WTC11 (cell line): ENCODE measurements around the gene CNN2. TPM values are rescaled to one million over a fixed set of nuclear protein-coding genes. Genes with fewer than 3 reads are reported as not detected.

Experiments
- ATAC-seq: fragments of 200-7000 bp; cut with Tn5 transposase; 2 replicates; pipeline ENCODE4 v1.10.0; 2021; ENCODE audit warnings: mild to moderate bottlenecking, moderate library complexity
- CTCF ChIA-PET: fragments of 300-600 bp; sonication (Branson Sonifier 250); formaldehyde crosslinking; loops from one replicate; lab custom pipeline; 2021; ENCODE audit warnings: antibody characterized with exemption; lab: Charles Lee
- POLR2A ChIA-PET: fragments of 350-600 bp; sonication (Branson Sonifier 250); formaldehyde crosslinking; loops from one replicate; lab custom pipeline; 2021; ENCODE audit warnings: antibody characterized with exemption; lab: Charles Lee
- DNase-seq: peaks from one replicate; pipeline ENCODE4 v3.0.0; 2021; ENCODE audit warnings: low spot score
- H3K27ac Mint-ChIP-seq: 2 replicates; pipeline ENCODE4 v1.8.0; 2021; ENCODE audit warnings: mixed read lengths
- H3K27me3 Mint-ChIP-seq: 2 replicates; pipeline ENCODE4 v1.8.0; 2021; ENCODE audit warnings: low read depth, mild to moderate bottlenecking, moderate library complexity, mixed read lengths
- H3K36me3 Mint-ChIP-seq: 2 replicates; pipeline ENCODE4 v1.8.0; 2021; ENCODE audit warnings: mixed read lengths
- H3K4me1 Mint-ChIP-seq: 2 replicates; pipeline ENCODE4 v1.8.0; 2022; ENCODE audit warnings: mixed read lengths
- H3K4me3 Mint-ChIP-seq: 2 replicates; pipeline ENCODE4 v1.8.0; 2021; ENCODE audit warnings: mild to moderate bottlenecking, moderate library complexity, mixed read lengths
- H3K9me3 Mint-ChIP-seq: 2 replicates; pipeline ENCODE4 v1.8.0; 2021; ENCODE audit warnings: mixed read lengths
- CREB1 ChIP-seq: sonication (generic); formaldehyde crosslinking; IDR thresholded peaks from 2 replicates; pipeline ENCODE4 v1.8.0; 2023; ENCODE audit warnings: mild to moderate bottlenecking, missing genetic modification reagents
- ESRRA ChIP-seq: sonication (generic); formaldehyde crosslinking; IDR thresholded peaks from 2 replicates; pipeline ENCODE4 v1.8.1; 2022; ENCODE audit warnings: mild to moderate bottlenecking, missing genetic modification reagents, borderline replicate concordance
- FOXK1 ChIP-seq: sonication (generic); formaldehyde crosslinking; IDR thresholded peaks from 2 replicates; pipeline ENCODE4 v1.8.0; 2022; ENCODE audit warnings: mild to moderate bottlenecking, moderate library complexity, missing genetic modification reagents
- GRHL2 ChIP-seq: fragments of 250-450 bp; sonication (Bioruptor Pico); IDR thresholded peaks from 2 replicates; pipeline ENCODE4 v1.8.0; 2022; ENCODE audit warnings: mild to moderate bottlenecking, moderate library complexity; ENCODE audit not compliant: insufficient replicate concordance, severe bottlenecking
- JAZF1 ChIP-seq: fragments of 250-450 bp; sonication (Bioruptor Pico); IDR thresholded peaks from 2 replicates; pipeline ENCODE4 v1.9.0; 2021; ENCODE audit warnings: moderate library complexity, mild to moderate bottlenecking, inconsistent platforms
- KAT7 ChIP-seq: sonication (generic); formaldehyde crosslinking; IDR thresholded peaks from 2 replicates; pipeline ENCODE4 v1.8.1; 2023; ENCODE audit warnings: missing genetic modification reagents, mild to moderate bottlenecking, borderline replicate concordance
- NR2C2 ChIP-seq: sonication (generic); formaldehyde crosslinking; IDR thresholded peaks from 2 replicates; pipeline ENCODE4 v1.8.0; 2022; ENCODE audit warnings: mild to moderate bottlenecking, missing genetic modification reagents
- NR3C1 ChIP-seq: sonication (generic); formaldehyde crosslinking; conservative IDR thresholded peaks from 2 replicates; pipeline ENCODE4 v1.8.1; 2023; ENCODE audit warnings: low read depth, mild to moderate bottlenecking, missing genetic modification reagents
- PRRX2 ChIP-seq: fragments of 250-450 bp; sonication (Bioruptor Pico); IDR thresholded peaks from 2 replicates; pipeline ENCODE4 v1.8.0; 2021; ENCODE audit warnings: mild to moderate bottlenecking
- SP1 ChIP-seq: sonication (generic); formaldehyde crosslinking; conservative IDR thresholded peaks from 2 replicates; pipeline ENCODE4 v1.8.1; 2022; ENCODE audit warnings: missing genetic modification reagents
- TP53 ChIP-seq: sonication (generic); formaldehyde crosslinking; IDR thresholded peaks from 2 replicates; pipeline ENCODE4 v1.8.1; 2023; ENCODE audit warnings: mild to moderate bottlenecking, missing genetic modification reagents
- ZNF423 ChIP-seq: fragments of 250-450 bp; sonication (Bioruptor Pico); IDR thresholded peaks from 2 replicates; pipeline ENCODE4 v2.1.2; 2022; ENCODE audit warnings: mild to moderate bottlenecking, moderate library complexity
- total RNA-seq: library from RNA; stranded (reverse); gene quantifications from 3 replicates; pipeline ENCODE4 v1.2.3, GENCODE V29; 2021
- TF ChIP-seq, protein P1 (sequence below): sonication (generic); formaldehyde crosslinking; IDR thresholded peaks from 2 replicates; pipeline ENCODE4 v1.8.0; 2022; ENCODE audit warnings: mild to moderate bottlenecking, missing genetic modification reagents
- TF ChIP-seq, protein P2 (sequence below): sonication (generic); formaldehyde crosslinking; IDR thresholded peaks from 2 replicates; pipeline ENCODE4 v1.8.0; 2022; ENCODE audit warnings: missing genetic modification reagents
- TF ChIP-seq, protein P3 (sequence below): fragments of 250-450 bp; sonication (Bioruptor Pico); IDR thresholded peaks from 2 replicates; pipeline ENCODE4 v1.9.0; 2021; ENCODE audit warnings: mild to moderate bottlenecking
- TF ChIP-seq, protein P4 (sequence below): sonication (generic); formaldehyde crosslinking; IDR thresholded peaks from 2 replicates; pipeline ENCODE4 v1.8.0; 2023; ENCODE audit warnings: mild to moderate bottlenecking, missing genetic modification reagents
- TF ChIP-seq, protein P5 (sequence below): sonication (generic); formaldehyde crosslinking; IDR thresholded peaks from 2 replicates; pipeline ENCODE4 v1.8.0; 2022; ENCODE audit warnings: mild to moderate bottlenecking, missing genetic modification reagents
- TF ChIP-seq, protein P6 (sequence below): fragments of 250-450 bp; sonication (Bioruptor Pico); IDR thresholded peaks from 2 replicates; pipeline ENCODE4 v1.8.0; 2021; ENCODE audit warnings: mild to moderate bottlenecking
- TF ChIP-seq, protein P7 (sequence below): sonication (generic); formaldehyde crosslinking; IDR thresholded peaks from 2 replicates; pipeline ENCODE4 v1.8.1; 2022; ENCODE audit warnings: mild to moderate bottlenecking, missing genetic modification reagents, moderate library complexity, borderline replicate concordance
- TF ChIP-seq, protein P8 (sequence below): sonication (generic); formaldehyde crosslinking; IDR thresholded peaks from 2 replicates; pipeline ENCODE4 v1.8.0; 2022; ENCODE audit warnings: mild to moderate bottlenecking, missing genetic modification reagents

Gene CNN2
- total RNA-seq, 1 experiment from 2014 or later = 390 TPM

DNA sequence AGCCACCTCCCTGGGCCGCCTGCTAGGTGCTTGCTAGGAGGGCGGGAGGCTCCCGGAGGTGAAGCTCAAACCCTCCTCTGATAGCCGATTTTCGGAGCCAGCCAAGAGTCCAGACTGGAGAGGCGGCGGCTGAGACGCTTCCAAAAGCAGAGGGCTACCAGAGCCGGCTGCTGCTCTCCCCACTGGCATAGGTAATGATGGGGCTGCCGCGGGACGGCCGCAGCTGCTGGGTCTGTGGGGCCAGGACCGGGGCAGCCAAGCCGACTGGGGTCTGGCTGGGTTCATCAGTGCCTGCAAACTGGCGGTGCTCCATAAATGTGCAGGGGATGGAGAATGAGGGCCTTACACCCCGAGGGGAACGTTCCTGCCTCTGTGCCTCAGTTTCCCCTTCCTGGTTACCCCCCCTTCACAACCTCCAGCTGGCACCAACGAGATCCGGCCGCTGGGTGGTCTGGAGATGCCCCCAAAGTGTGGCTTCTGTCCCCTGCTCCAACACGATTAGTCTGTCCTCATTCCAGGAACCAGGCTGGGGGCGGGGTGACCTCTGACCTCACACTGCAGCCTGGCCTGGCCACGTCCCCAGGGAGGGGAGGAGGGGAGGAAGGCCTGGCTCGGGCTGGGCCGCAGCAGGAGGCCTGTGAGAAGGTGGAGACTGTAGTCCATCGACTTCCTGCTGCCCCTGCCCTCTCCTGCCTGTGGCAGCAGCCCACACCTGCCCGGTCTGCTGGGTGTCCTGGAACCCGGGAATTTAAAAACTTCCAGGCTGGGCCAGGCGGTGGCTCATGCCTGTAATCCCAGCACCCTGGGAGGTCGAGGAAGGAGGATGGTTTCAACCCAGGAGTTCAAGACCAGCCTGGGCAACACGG is 46.0 kb upstream of the CNN2 start:
- ATAC-seq (peak; percentile 8), DNase-seq (peak; percentile 73)
- H3K27me3 Mint-ChIP-seq = no peaks in the 10 kb centered on the region
- CTCF ChIA-PET = interaction anchor here (0.8 to 2.4 kb wide), 8 partner anchors 9 to 211 kb away, joined by 3 to 24 read pairs (median 4); no protein-coding TSS in a partner anchor
- POLR2A ChIA-PET = no interaction called here
- H3K4me3 Mint-ChIP-seq = no peak overlapping the region
- peak overlapping the region; percentile 60 for H3K27ac Mint-ChIP-seq
- H3K36me3 Mint-ChIP-seq = no peaks in the 10 kb centered on the region
- H3K9me3 Mint-ChIP-seq = no peaks in the 10 kb centered on the region
- peaks cover 19% of the 10 kb centered on the region for H3K4me1 Mint-ChIP-seq
- TF ChIP-seq, protein P1, sequence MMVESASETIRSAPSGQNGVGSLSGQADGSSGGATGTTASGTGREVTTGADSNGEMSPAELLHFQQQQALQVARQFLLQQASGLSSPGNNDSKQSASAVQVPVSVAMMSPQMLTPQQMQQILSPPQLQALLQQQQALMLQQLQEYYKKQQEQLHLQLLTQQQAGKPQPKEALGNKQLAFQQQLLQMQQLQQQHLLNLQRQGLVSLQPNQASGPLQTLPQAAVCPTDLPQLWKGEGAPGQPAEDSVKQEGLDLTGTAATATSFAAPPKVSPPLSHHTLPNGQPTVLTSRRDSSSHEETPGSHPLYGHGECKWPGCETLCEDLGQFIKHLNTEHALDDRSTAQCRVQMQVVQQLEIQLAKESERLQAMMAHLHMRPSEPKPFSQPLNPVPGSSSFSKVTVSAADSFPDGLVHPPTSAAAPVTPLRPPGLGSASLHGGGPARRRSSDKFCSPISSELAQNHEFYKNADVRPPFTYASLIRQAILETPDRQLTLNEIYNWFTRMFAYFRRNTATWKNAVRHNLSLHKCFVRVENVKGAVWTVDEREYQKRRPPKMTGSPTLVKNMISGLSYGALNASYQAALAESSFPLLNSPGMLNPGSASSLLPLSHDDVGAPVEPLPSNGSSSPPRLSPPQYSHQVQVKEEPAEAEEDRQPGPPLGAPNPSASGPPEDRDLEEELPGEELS = no peak
- TF ChIP-seq, protein P2, sequence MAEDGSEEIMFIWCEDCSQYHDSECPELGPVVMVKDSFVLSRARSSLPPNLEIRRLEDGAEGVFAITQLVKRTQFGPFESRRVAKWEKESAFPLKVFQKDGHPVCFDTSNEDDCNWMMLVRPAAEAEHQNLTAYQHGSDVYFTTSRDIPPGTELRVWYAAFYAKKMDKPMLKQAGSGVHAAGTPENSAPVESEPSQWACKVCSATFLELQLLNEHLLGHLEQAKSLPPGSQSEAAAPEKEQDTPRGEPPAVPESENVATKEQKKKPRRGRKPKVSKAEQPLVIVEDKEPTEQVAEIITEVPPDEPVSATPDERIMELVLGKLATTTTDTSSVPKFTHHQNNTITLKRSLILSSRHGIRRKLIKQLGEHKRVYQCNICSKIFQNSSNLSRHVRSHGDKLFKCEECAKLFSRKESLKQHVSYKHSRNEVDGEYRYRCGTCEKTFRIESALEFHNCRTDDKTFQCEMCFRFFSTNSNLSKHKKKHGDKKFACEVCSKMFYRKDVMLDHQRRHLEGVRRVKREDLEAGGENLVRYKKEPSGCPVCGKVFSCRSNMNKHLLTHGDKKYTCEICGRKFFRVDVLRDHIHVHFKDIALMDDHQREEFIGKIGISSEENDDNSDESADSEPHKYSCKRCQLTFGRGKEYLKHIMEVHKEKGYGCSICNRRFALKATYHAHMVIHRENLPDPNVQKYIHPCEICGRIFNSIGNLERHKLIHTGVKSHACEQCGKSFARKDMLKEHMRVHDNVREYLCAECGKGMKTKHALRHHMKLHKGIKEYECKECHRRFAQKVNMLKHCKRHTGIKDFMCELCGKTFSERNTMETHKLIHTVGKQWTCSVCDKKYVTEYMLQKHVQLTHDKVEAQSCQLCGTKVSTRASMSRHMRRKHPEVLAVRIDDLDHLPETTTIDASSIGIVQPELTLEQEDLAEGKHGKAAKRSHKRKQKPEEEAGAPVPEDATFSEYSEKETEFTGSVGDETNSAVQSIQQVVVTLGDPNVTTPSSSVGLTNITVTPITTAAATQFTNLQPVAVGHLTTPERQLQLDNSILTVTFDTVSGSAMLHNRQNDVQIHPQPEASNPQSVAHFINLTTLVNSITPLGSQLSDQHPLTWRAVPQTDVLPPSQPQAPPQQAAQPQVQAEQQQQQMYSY = 0 out of 2 replicates have a peak, but pooled peaks have one; percentile 13
- TF ChIP-seq GRHL2 (CRISPR knock-in tag) = no peak
- TF ChIP-seq, protein P3, sequence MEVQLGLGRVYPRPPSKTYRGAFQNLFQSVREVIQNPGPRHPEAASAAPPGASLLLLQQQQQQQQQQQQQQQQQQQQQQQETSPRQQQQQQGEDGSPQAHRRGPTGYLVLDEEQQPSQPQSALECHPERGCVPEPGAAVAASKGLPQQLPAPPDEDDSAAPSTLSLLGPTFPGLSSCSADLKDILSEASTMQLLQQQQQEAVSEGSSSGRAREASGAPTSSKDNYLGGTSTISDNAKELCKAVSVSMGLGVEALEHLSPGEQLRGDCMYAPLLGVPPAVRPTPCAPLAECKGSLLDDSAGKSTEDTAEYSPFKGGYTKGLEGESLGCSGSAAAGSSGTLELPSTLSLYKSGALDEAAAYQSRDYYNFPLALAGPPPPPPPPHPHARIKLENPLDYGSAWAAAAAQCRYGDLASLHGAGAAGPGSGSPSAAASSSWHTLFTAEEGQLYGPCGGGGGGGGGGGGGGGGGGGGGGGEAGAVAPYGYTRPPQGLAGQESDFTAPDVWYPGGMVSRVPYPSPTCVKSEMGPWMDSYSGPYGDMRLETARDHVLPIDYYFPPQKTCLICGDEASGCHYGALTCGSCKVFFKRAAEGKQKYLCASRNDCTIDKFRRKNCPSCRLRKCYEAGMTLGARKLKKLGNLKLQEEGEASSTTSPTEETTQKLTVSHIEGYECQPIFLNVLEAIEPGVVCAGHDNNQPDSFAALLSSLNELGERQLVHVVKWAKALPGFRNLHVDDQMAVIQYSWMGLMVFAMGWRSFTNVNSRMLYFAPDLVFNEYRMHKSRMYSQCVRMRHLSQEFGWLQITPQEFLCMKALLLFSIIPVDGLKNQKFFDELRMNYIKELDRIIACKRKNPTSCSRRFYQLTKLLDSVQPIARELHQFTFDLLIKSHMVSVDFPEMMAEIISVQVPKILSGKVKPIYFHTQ (CRISPR knock-in tag) = no peak
- TF ChIP-seq CREB1 (CRISPR knock-in tag) = no peak
- TF ChIP-seq, protein P4, sequence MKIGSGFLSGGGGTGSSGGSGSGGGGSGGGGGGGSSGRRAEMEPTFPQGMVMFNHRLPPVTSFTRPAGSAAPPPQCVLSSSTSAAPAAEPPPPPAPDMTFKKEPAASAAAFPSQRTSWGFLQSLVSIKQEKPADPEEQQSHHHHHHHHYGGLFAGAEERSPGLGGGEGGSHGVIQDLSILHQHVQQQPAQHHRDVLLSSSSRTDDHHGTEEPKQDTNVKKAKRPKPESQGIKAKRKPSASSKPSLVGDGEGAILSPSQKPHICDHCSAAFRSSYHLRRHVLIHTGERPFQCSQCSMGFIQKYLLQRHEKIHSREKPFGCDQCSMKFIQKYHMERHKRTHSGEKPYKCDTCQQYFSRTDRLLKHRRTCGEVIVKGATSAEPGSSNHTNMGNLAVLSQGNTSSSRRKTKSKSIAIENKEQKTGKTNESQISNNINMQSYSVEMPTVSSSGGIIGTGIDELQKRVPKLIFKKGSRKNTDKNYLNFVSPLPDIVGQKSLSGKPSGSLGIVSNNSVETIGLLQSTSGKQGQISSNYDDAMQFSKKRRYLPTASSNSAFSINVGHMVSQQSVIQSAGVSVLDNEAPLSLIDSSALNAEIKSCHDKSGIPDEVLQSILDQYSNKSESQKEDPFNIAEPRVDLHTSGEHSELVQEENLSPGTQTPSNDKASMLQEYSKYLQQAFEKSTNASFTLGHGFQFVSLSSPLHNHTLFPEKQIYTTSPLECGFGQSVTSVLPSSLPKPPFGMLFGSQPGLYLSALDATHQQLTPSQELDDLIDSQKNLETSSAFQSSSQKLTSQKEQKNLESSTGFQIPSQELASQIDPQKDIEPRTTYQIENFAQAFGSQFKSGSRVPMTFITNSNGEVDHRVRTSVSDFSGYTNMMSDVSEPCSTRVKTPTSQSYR (CRISPR knock-in tag) = peak; percentile 78; the same call in 1 of the 2 replicates
- no peak for TF ChIP-seq ESRRA (CRISPR knock-in tag)
- TF ChIP-seq NR2C2 (CRISPR knock-in tag) = peak; percentile 89
- 0 out of 2 replicates have a peak, but pooled peaks have one; percentile 17 for TF ChIP-seq FOXK1 (CRISPR knock-in tag)
- peak; percentile 46; the same call in 1 of the 2 replicates for TF ChIP-seq SP1 (CRISPR knock-in tag)
- TF ChIP-seq, protein P5, sequence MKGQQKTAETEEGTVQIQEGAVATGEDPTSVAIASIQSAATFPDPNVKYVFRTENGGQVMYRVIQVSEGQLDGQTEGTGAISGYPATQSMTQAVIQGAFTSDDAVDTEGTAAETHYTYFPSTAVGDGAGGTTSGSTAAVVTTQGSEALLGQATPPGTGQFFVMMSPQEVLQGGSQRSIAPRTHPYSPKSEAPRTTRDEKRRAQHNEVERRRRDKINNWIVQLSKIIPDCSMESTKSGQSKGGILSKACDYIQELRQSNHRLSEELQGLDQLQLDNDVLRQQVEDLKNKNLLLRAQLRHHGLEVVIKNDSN = no peak
- TF ChIP-seq, protein P6, sequence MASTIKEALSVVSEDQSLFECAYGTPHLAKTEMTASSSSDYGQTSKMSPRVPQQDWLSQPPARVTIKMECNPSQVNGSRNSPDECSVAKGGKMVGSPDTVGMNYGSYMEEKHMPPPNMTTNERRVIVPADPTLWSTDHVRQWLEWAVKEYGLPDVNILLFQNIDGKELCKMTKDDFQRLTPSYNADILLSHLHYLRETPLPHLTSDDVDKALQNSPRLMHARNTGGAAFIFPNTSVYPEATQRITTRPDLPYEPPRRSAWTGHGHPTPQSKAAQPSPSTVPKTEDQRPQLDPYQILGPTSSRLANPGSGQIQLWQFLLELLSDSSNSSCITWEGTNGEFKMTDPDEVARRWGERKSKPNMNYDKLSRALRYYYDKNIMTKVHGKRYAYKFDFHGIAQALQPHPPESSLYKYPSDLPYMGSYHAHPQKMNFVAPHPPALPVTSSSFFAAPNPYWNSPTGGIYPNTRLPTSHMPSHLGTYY (CRISPR knock-in tag) = no peak
- TF ChIP-seq, protein P7, sequence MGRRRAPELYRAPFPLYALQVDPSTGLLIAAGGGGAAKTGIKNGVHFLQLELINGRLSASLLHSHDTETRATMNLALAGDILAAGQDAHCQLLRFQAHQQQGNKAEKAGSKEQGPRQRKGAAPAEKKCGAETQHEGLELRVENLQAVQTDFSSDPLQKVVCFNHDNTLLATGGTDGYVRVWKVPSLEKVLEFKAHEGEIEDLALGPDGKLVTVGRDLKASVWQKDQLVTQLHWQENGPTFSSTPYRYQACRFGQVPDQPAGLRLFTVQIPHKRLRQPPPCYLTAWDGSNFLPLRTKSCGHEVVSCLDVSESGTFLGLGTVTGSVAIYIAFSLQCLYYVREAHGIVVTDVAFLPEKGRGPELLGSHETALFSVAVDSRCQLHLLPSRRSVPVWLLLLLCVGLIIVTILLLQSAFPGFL (CRISPR knock-in tag) = no peak
- no peak for TF ChIP-seq JAZF1 (CRISPR knock-in tag)
- TF ChIP-seq KAT7 (CRISPR knock-in tag) = no peak
- TF ChIP-seq, protein P8, sequence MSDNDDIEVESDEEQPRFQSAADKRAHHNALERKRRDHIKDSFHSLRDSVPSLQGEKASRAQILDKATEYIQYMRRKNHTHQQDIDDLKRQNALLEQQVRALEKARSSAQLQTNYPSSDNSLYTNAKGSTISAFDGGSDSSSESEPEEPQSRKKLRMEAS (CRISPR knock-in tag) = no peak
- no peak for TF ChIP-seq TP53
- TF ChIP-seq PRRX2 = no peak
- TF ChIP-seq NR3C1 = no peak
- TF ChIP-seq ZNF423 (CRISPR knock-in tag) = peak; percentile 58
